ENCODE data around the gene PTK7.
"Not testable (repeated sequence)": the region's sequence is repeated elsewhere in the genome, so short reads cannot be mapped to it uniquely, and the experiment has no call there.

Gene PTK7

DNA sequence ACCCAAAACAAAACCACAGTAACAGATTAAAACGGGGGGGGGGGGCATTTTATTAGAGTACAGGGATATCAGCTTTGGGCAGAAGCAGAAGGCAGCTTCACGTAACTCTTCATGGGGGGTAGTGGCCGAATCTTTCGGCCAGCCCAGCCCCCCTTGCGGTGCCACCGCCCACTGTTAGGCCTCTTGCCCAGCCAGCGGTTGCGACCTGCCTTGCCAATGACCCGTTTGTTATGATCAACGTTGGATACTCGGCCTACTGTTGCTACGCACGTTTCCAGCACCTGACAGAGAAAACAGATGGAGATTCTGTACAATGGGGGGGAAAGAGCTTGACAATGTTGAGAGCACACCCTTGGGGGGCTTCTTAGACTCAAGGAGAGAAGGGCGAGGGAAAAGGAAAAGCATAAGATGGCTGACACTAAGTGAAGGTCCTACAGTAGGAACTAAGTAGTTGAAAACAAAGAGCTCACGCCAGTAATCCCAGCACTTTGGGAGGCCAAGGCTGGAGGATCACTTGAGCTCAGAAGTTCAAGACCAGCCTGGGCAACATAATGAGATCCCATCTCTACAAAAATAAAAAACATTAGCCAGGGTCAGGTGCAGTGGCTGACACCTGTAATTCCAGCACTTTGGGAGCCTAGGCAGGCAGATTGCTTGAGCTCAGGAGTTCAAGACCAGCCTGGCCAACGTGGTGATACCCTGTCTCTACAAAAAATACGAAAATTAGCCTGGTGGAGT lies 21.7 kb upstream of the PTK7 start:
- no peak for DNase-seq (ENCODE audit: low spot score)

GRCh38 chr6:43055966-43056365 lies 20.1 kb upstream of the PTK7 start:
- no peak for DNase-seq (ENCODE audit: low spot score)

DNA sequence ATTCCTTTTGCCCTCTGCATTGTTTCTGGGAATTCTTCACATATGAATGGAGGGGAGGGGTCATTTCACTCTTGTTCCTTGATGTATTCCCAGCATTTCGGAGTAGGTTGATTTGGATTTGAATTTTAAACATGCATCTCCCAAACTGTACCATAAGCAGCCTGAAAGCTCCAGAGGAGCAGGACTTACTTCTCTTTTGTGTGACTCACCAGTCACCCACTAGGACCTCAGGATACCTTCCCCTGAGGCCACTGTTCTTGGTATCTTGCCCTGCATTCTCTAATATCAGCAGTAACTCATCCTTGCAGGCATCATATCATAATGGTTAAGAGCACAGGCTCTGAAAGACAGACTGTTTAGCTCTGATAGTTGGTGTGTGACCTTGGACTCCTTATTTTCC lies 17.6 kb upstream of the PTK7 start:
- DNase-seq (ENCODE audit: low spot score) = no peak

DNA sequence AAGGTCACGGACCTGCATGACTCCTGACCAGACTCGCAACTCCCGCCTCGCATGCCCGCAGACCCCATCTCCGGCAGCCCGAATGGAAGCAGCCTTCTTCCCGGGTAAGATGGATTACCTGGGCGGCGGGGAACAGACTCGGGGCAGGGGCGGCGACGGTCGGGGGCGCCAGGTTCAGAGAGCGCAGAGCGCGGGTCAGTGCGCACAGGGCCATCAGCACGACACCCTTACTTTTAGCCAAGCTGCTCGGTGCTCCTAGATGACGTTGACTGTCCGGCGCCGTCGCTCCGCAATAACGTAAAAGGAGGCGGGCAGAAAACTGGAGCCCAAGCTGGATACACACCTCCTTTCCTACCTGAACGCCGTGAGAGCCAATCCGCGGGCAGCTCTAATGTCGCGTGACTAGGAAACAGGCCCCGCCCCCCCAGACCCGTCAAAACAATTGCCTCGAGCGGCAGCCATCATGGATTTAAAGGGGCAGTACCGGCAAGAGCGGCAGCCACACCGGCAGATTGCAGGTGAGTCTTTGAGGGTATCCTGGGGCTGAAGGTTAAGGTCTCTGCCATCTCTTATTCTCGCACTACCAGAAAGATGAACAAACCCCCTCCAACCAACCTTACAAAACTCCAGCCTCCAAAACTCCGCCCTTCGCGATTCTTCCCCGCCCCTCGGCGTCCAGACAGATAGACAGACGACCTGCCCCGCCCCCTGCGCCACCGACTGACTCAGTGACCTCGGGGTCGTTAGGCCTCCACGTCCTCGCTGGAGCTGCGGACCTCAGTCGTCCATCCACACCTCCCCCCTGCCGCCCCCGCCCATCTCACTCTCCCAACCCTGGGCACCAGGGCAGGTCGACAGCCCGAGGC lies 16.7 kb upstream of the PTK7 start, which contains the start of the genes KLC4 and MRPL2:
Gene KLC4, plus strand, starts transcription at position 464 of the 866 bp plus-strand sequence. CDS start 1,705 bp downstream, outside the sequence.
Gene MRPL2, minus strand, starts transcription at position 267 of the 866 bp plus-strand sequence. Its CDS starts 53 bp downstream, at position 214.
- DNase-seq (ENCODE audit: low spot score) = peak; percentile 99

DNA sequence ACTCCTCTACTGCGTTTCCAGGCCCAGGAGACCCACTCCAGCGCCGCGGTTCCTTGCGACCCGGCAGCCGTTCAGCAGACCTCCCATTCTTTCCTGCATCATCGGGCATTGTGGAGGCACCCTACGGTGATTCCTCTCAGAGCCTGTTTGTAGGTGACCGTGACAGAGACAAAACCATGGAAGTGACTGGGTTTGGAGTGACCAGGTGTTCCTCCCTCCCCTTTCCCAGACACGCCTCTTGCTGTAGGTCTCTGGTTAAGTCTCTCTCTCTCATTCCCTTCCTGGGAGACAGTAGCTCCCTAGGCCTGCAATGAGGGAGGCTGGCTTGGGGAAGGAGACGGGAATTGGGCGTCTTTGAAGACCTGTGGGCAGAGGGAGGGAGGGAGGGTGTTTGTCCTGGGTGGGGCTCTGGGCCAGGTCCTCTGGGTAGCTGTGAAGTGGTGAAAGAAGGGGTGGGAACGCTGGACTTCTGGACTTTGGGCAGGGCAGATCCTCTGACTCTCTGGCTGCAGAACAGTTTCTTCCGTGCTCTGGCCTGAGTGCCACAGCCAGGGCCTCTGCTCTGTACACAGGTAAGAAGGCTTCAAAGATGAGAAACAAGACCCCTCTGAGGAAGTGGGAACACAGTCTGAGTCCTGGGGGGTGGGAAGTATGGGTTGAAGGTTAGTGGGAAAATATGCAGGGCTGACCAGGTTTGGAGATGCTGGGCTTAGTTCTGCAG lies 15.9 kb upstream of the PTK7 start:
- peak; percentile 61 for DNase-seq (ENCODE audit: low spot score)

GRCh38 chr6:43060755-43061633 lies 15.1 kb upstream of the PTK7 start:
- no peak for DNase-seq (ENCODE audit: low spot score)

DNA sequence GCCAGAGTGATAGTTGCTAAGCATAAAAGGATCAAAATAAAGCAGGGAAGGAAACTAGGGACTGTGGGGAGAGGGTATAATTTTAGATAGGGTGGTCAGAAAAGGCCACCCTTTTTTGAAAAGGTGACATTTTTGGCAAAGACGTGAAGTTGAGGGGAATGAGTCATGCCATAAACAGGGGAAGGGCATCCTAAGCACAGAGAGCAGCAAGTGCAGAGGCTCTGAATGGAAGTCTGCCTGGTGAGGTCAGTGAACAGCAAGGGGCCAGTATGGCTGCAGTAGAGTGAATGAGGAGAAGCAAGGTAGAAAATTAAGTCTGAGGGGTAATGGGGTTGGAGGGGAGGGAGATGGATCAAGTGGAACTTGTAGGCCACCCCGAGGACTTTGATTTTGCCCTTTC lies 14.3 kb upstream of the PTK7 start:
- DNase-seq (ENCODE audit: low spot score) = no peak

DNA sequence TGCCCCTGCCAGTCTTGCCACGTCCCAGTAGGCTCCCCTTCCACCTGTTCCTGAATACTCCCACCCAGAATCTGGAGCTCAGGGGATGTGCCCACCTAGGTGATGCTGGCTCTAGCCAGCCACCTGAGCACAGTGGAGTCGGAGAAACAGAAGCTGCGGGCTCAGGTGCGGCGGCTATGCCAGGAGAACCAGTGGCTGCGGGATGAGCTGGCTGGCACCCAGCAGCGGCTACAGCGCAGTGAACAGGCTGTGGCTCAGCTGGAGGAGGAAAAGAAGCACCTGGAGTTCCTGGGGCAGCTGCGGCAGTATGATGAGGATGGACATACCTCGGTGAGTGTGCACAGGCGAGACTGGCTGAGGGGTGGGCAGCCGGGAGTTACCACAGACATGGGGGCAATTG lies 13.3 kb upstream of the PTK7 start:
- no peak for DNase-seq (ENCODE audit: low spot score)

GRCh38 chr6:43070028-43070632 lies 6.0 kb upstream of the PTK7 start:
- DNase-seq (ENCODE audit: low spot score) = peak; percentile 77

GRCh38 chr6:43074847-43075669 lies 1.1 kb upstream of the PTK7 start:
- DNase-seq (ENCODE audit: low spot score) = no peak

GRCh38 chr6:43076464-43077332 lies 584 bp downstream of the PTK7 start:
- peak; percentile 61 for DNase-seq (ENCODE audit: low spot score)

- no peak for DNase-seq (ENCODE audit: low spot score)
Measured at GRCh38 chr6:43077333-43077809, 1.3 kb downstream of the PTK7 start.

GRCh38 chr6:43077981-43078511 lies 1.9 kb downstream of the PTK7 start:
- DNase-seq (ENCODE audit: low spot score) = no peak

DNA sequence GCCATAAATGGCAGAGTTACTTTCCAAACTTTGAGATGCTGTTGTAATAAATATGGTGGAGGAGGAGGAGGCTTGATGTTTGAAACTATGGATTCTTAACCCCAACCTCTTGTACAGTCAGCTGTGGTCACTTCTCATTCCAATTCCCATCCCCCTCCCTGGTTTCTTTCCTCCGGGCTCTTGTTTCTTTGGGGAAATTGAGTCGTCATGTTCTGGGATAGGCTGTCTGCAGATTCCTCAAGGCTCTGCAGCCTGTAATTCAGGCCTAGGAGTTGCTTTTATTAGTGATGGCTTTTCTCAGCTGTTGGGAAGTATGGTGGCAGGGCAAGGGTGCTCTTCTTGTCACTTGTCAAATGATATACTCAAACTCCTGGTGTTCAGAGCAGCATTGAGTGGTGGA lies 2.6 kb downstream of the PTK7 start:
- no peak for DNase-seq (ENCODE audit: low spot score)

DNA sequence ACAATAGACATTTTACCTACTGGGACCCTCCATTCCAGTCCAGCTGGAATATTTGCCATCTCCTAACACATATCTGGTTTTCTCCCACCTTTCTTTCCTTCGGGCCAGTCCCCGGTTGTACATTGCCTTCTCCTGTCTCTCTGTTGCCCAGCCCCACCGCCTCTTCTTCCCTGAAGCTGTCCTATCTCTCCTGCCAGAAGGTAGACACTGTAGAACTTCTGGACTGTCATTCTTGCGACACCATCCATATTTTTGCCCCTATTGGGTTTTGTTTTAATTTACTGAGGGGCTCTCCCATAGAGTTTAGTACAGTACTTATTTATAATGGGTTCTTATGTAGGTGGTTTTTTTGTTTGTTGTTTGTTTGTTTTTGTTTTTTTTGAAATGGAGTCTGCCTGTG lies 4.9 kb downstream of the PTK7 start:
- DNase-seq (ENCODE audit: low spot score) = no peak

GRCh38 chr6:43081922-43082321 lies 5.8 kb downstream of the PTK7 start:
- not testable (repeated sequence) for DNase-seq (ENCODE audit: low spot score)

GRCh38 chr6:43082806-43083655 lies 6.9 kb downstream of the PTK7 start:
- DNase-seq (ENCODE audit: low spot score) = no peak
